Skeletal muscle tissue (tissue), 4 donors: Measurements from ENCODE around the gene MAP4K5. TPM values are rescaled to one million over a fixed set of nuclear protein-coding genes. Genes with fewer than 3 reads are reported as not detected.
"Not testable (repeated sequence)": the region's sequence is repeated elsewhere in the genome, so short reads cannot be mapped to it uniquely, and the experiment has no call there.

Experiments
- H3K27ac ChIP-seq: one replicate; pipeline ENCODE4 v1.7.0; 2013; ENCODE audit warnings: mild to moderate bottlenecking, low read depth, low read length, inconsistent platforms
- H3K27me3 ChIP-seq, 3 donors: one replicate each; pipeline ENCODE4 v1.7.0; 2013; ENCODE audit warnings: low read length in 3 of 3; ENCODE audit not compliant: control insufficient read depth in 3 of 3, insufficient read depth in 3 of 3
- H3K36me3 ChIP-seq, 3 donors: one replicate each; pipeline ENCODE4 v1.7.0; 2013; ENCODE audit warnings: low read length in 3 of 3; ENCODE audit not compliant: control insufficient read depth in 3 of 3, insufficient read depth in 3 of 3
- H3K4me1 ChIP-seq, 3 donors: one replicate each; pipeline ENCODE4 v1.7.0; 2013; ENCODE audit warnings: low read length in 3 of 3, mild to moderate bottlenecking in 3 of 3; ENCODE audit not compliant: control insufficient read depth in 3 of 3, insufficient read depth in 3 of 3
- H3K4me3 ChIP-seq, 3 donors: one replicate each; pipeline ENCODE4 v1.7.0; 2013; ENCODE audit warnings: low read length in 3 of 3
- H3K9ac ChIP-seq, 3 donors: one replicate each; pipeline ENCODE4 v1.7.0; 2013; ENCODE audit warnings: low read length in 3 of 3, mild to moderate bottlenecking in 3 of 3, moderate library complexity in 2 of 3, low read depth in 1 of 3
- H3K9me3 ChIP-seq, 3 donors: one replicate each; pipeline ENCODE4 v1.7.0; 2013; ENCODE audit warnings: low read length in 3 of 3; ENCODE audit not compliant: control insufficient read depth in 3 of 3
- total RNA-seq: library from RNA; depleted of rRNA; stranded (reverse); fragments of >200 nt; gene quantifications from one replicate; pipeline ENCODE4 v1.2.3, GENCODE V29; 2014
- donor health status: Osteomylitis.

MAP4K5 gene
- total RNA-seq, 1 donor from 2014 or later, result 27.1 TPM

- H3K27ac ChIP-seq, result no peak overlapping the region
- peaks cover 0 to 3% (median 0%) of the 10 kb centered on the region in 3 donors for H3K4me1 ChIP-seq
These were observed 8.3 kb downstream of the MAP4K5 start for GRCh38 chr14:50524060-50524459.

GRCh38 chr14:50523271-50524041 is 8.9 kb downstream of the MAP4K5 start:
- Histone ChIP-seq H3K27me3 (no peaks in the 10 kb centered on the region), H3K27ac (no peak overlapping the region), H3K4me3 (no peak overlapping the region), H3K9ac (no peak overlapping the region), H3K9me3 (no peaks in the 10 kb centered on the region), H3K4me1 (no peaks in the 10 kb centered on the region), H3K36me3 (no peaks in the 10 kb centered on the region)

More at GRCh38 chr14:50524060-50524459, 8.3 kb downstream of the MAP4K5 start:
- H3K36me3 ChIP-seq, result no peaks in the 10 kb centered on the region
- H3K4me3 ChIP-seq, result no peak overlapping the region
- no peaks in the 10 kb centered on the region for H3K27me3 ChIP-seq
- H3K9me3 ChIP-seq, result no peaks in the 10 kb centered on the region
- H3K9ac ChIP-seq, result no peak overlapping the region

GRCh38 chr14:50521912-50522341 is 10.4 kb downstream of the MAP4K5 start:
- Histone ChIP-seq H3K4me1 (no peaks in the 10 kb centered on the region), H3K9ac (no peak overlapping the region), H3K4me3 (no peak overlapping the region), H3K27ac (no peak overlapping the region), H3K9me3 (no peaks in the 10 kb centered on the region), H3K27me3 (no peaks in the 10 kb centered on the region), H3K36me3 (no peaks in the 10 kb centered on the region)

DNA sequence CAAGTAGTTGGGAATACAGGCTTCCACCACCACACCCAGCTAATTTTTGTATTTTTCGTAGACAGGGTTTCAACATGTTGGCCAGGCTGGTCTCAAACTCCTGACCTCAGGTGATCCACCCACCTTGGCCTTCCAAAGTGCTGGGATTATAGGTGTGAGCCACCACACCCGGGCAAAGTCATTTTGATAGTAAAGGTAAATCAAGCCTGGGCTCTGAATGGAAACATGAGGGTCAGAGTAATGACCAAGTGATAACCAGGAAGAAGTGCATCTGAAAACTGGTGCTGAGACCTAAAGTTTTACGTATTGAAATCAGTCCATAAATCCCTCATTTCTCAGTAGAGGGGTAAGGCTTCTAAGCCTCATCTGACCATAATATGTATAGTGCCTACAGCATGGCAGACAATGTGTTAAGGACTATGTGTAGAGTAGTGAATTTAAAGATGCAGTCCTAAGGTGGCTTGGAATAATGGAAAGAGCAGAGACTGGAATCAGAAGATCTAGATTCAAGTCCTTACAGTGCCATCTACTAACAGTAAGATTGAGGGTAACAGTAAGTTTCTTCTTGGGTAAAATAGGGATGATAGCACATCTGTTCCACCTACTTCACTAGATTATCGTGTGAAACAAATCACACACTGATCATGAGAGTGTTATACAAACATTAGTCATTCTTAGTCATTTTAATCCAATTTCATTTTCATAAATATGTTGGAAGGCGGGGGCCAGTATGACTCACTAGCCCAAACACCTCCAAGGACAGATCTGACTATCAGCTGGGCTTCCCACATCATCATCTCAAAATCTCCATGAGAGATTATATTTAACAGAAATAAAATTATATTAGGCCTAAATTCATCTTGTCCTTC is 11.2 kb downstream of the MAP4K5 start:
- no peaks in the 10 kb centered on the region for H3K9me3 ChIP-seq
- no peak overlapping the region for H3K4me3 ChIP-seq
- H3K27me3 ChIP-seq, result no peaks in the 10 kb centered on the region
- H3K9ac ChIP-seq, result no peak overlapping the region
- peak overlapping the region; percentile 28 for H3K27ac ChIP-seq
- no peaks in the 10 kb centered on the region for H3K4me1 ChIP-seq
- no peaks in the 10 kb centered on the region for H3K36me3 ChIP-seq

- no peaks in the 10 kb centered on the region for H3K4me1 ChIP-seq
- no peak overlapping the region for H3K4me3 ChIP-seq
- no peak overlapping the region for H3K27ac ChIP-seq
- H3K36me3 ChIP-seq, result no peaks in the 10 kb centered on the region
- H3K9ac ChIP-seq, result no peak overlapping the region
- H3K9me3 ChIP-seq, result no peaks in the 10 kb centered on the region
- H3K27me3 ChIP-seq, result no peaks in the 10 kb centered on the region
These were observed 16.3 kb downstream of the MAP4K5 start for GRCh38 chr14:50516091-50516490.

DNA sequence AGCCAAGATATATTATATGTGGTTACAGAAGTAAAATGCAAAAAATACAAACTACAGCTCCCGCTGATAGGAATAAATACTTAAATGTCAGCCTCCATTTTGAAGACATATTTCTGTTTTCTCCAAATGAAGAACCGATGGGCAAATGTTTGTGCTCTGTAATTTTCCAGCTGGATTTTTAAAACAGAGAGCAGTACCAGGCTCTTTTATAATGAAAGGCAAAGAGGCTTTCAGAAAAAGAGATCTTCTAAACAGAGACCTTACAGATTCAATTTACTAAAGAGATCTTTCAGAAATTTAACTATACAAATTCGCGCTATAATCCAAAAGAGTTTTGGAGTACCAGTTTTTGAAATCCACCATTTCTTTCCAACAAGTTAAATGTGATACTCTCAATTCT is 19.9 kb downstream of the MAP4K5 start:
- Histone ChIP-seq H3K9ac (no peak overlapping the region), H3K9me3 (no peaks in the 10 kb centered on the region), H3K36me3 (no peaks in the 10 kb centered on the region), H3K4me1 (no peaks in the 10 kb centered on the region), H3K4me3 (no peak overlapping the region), H3K27ac (no peak overlapping the region), H3K27me3 (no peaks in the 10 kb centered on the region)

GRCh38 chr14:50510157-50510556 is 22.2 kb downstream of the MAP4K5 start:
- H3K36me3 ChIP-seq, result no peaks in the 10 kb centered on the region
- H3K4me1 ChIP-seq, result no peaks in the 10 kb centered on the region
- H3K9ac ChIP-seq, result no peak overlapping the region
- H3K27me3 ChIP-seq, result no peaks in the 10 kb centered on the region
- H3K27ac ChIP-seq, result no peak overlapping the region
- H3K4me3 ChIP-seq, result no peak overlapping the region
- H3K9me3 ChIP-seq, result no peaks in the 10 kb centered on the region

- not testable (repeated sequence) for H3K4me3 ChIP-seq, H3K4me1 ChIP-seq, H3K9ac ChIP-seq, H3K27me3 ChIP-seq, H3K9me3 ChIP-seq, H3K27ac ChIP-seq, H3K36me3 ChIP-seq
These were observed 25.3 kb downstream of the MAP4K5 start for GRCh38 chr14:50507078-50507477.

DNA sequence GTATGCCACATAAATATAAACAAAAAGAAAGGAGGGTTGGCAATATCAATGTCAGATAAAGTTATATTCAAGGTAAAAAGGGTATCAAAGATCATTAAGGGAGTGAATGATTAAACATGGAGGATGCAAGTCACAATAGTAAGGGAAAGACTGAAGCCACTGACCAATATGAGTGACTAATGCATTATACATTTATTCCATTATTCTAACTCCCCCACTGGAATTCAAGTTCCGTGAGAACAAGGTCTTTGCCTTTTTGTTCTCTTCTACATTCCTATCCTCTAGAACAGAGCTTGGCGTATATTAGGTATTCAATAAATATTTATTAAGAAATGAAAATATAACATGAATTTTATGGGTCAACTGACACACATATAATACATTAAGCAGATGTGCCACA is 30.7 kb downstream of the MAP4K5 start:
- no peak overlapping the region for H3K27ac ChIP-seq

DNA sequence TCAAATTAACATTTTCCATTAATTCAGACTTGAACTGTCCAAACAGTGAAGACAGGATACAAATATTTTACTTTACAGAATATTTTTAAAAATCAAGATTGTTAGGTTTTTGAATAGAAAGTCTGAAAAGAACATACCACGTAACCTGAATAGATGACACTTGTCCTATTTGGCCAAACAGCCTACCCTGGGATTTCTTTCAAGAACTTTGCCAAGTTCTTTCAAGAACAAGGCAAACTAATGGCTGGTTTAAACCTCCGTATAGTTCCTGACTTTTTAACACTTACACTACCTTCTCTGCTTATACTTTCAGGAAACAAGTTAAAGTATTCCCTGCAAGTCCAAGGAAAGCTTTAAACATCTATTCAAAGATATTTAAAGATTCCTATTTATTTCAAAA is 35.0 kb downstream of the MAP4K5 start:
- peaks cover 0 to 5% (median 2%) of the 10 kb centered on the region in 3 donors for H3K4me1 ChIP-seq
- H3K4me3 ChIP-seq, result peak overlapping the region in 1 of 3 donors; percentile 39
- H3K27me3 ChIP-seq, result no peaks in the 10 kb centered on the region

More for the DNA sequence above, 30.7 kb downstream of the MAP4K5 start:
- Histone ChIP-seq H3K9ac (no peak overlapping the region), H3K9me3 (no peaks in the 10 kb centered on the region), H3K36me3 (no peaks in the 10 kb centered on the region), H3K27me3 (no peaks in the 10 kb centered on the region), H3K4me1 (peaks cover 0 to 5% (median 2%) of the 10 kb centered on the region in 3 donors), H3K4me3 (no peak overlapping the region)

More for the DNA sequence above, 35.0 kb downstream of the MAP4K5 start:
- Histone ChIP-seq H3K36me3 (no peaks in the 10 kb centered on the region), H3K9ac (no peak overlapping the region), H3K9me3 (no peaks in the 10 kb centered on the region), H3K27ac (no peak overlapping the region)
